Mesenchymal stem cell (in vitro differentiated cells and primary cell): ENCODE measurements around the gene FA2H.

Source experiments
- DNase-seq: peaks from one replicate; pipeline ENCODE4 v3.0.0-alpha.2; 2013
- H2AFZ ChIP-seq: one replicate; pipeline ENCODE4 v1.6.1; 2013; ENCODE audit warnings: low read depth, mild to moderate bottlenecking, control low read depth, inconsistent platforms, low read length, moderate library complexity
- H2AK5ac ChIP-seq: 2 replicates; pipeline ENCODE4 v1.6.1; 2013; ENCODE audit warnings: low read length, moderate library complexity, mild to moderate bottlenecking, inconsistent platforms; ENCODE audit not compliant: severe bottlenecking
- H2BK120ac ChIP-seq: one replicate; pipeline ENCODE4 v1.6.1; 2013; ENCODE audit warnings: low read depth, mild to moderate bottlenecking, inconsistent platforms, low read length, moderate library complexity
- H2BK12ac ChIP-seq, 2 experiments: one replicate each; pipeline ENCODE4 v1.6.1; 2013; ENCODE audit warnings: inconsistent platforms in 2 of 2, low read length in 2 of 2, mild to moderate bottlenecking in 2 of 2, moderate library complexity in 2 of 2, control low read depth in 1 of 2
- H2BK15ac ChIP-seq: one replicate; pipeline ENCODE4 v1.6.1; 2013; ENCODE audit warnings: mild to moderate bottlenecking, low read depth, inconsistent platforms; ENCODE audit not compliant: poor library complexity, severe bottlenecking
- H2BK5ac ChIP-seq: 2 replicates; pipeline ENCODE4 v1.6.1; 2013; ENCODE audit warnings: low read depth, mild to moderate bottlenecking, low read length, control low read depth, inconsistent platforms; ENCODE audit not compliant: poor library complexity, severe bottlenecking
- H3K14ac ChIP-seq, 2 experiments: one replicate each; pipeline ENCODE4 v1.6.1; 2013; ENCODE audit warnings: inconsistent platforms in 2 of 2, low read length in 2 of 2, control low read depth in 1 of 2, mild to moderate bottlenecking in 1 of 2, moderate library complexity in 1 of 2
- H3K18ac ChIP-seq, 2 experiments: one replicate each; pipeline ENCODE4 v1.6.1; 2013; ENCODE audit warnings: inconsistent platforms in 2 of 2, low read length in 2 of 2, control low read depth in 1 of 2, low read depth in 1 of 2, mild to moderate bottlenecking in 1 of 2
- H3K23ac ChIP-seq, 2 experiments: one replicate each; pipeline ENCODE4 v1.6.1; 2013; ENCODE audit warnings: inconsistent platforms in 2 of 2, low read length in 2 of 2, mild to moderate bottlenecking in 2 of 2, moderate library complexity in 2 of 2, control low read depth in 1 of 2
- H3K27ac ChIP-seq: 2 replicates; pipeline ENCODE4 v1.5.1; 2013; ENCODE audit warnings: mild to moderate bottlenecking, moderate library complexity, low read length, control low read depth, inconsistent platforms; ENCODE audit not compliant: poor library complexity, severe bottlenecking
- H3K27me3 ChIP-seq, 2 experiments: 2 replicates each; pipeline versions ENCODE4 v1.6.1 to v1.7.0; 2013; ENCODE audit warnings: low read length in 2 of 2, mild to moderate bottlenecking in 2 of 2, moderate library complexity in 2 of 2, control low read depth in 1 of 2, inconsistent platforms in 1 of 2; ENCODE audit not compliant: control insufficient read depth in 1 of 2, insufficient read depth in 1 of 2
- H3K36me3 ChIP-seq, 2 experiments: 2 replicates each; pipeline versions ENCODE4 v1.6.1 to v1.7.0; 2013; ENCODE audit warnings: low read length in 2 of 2, control low read depth in 1 of 2, inconsistent platforms in 1 of 2, low read depth in 1 of 2, mild to moderate bottlenecking in 1 of 2; ENCODE audit not compliant: insufficient read depth in 2 of 2, control insufficient read depth in 1 of 2
- H3K4ac ChIP-seq, 2 experiments: one replicate each; pipeline ENCODE4 v1.6.1; 2013; ENCODE audit warnings: inconsistent platforms in 2 of 2, low read length in 2 of 2, mild to moderate bottlenecking in 2 of 2, moderate library complexity in 2 of 2, control low read depth in 1 of 2, low read depth in 1 of 2
- H3K4me1 ChIP-seq: 2 replicates; pipeline ENCODE4 v1.6.1; 2013; ENCODE audit warnings: low read depth, low read length, control low read depth; ENCODE audit not compliant: control insufficient read depth, insufficient read depth
- H3K4me2 ChIP-seq: 2 replicates; pipeline ENCODE4 v1.6.1; 2013; ENCODE audit warnings: low read length, mild to moderate bottlenecking, inconsistent platforms; ENCODE audit not compliant: poor library complexity, severe bottlenecking
- H3K4me3 ChIP-seq, 2 experiments: 2 replicates each; pipeline versions ENCODE4 v1.5.1 to v1.7.0; 2013; ENCODE audit warnings: low read length in 2 of 2, mild to moderate bottlenecking in 2 of 2, control low read depth in 1 of 2, low read depth in 1 of 2; ENCODE audit not compliant: insufficient read depth in 1 of 2
- H3K79me1 ChIP-seq: replicated peaks from 2 replicates; pipeline ENCODE4 v1.6.1; 2013; ENCODE audit warnings: mild to moderate bottlenecking, control low read depth, low read length, inconsistent platforms; ENCODE audit not compliant: poor library complexity, severe bottlenecking
- H3K9ac ChIP-seq: 2 replicates; pipeline ENCODE4 v1.7.0; 2013; ENCODE audit warnings: mild to moderate bottlenecking, low read length, moderate library complexity
- H3K9me3 ChIP-seq: 2 replicates; pipeline ENCODE4 v1.7.0; 2013; ENCODE audit warnings: mild to moderate bottlenecking, low read length; ENCODE audit not compliant: control insufficient read depth
- H4K8ac ChIP-seq: one replicate; pipeline ENCODE4 v1.6.1; 2013; ENCODE audit warnings: inconsistent platforms, mild to moderate bottlenecking, low read length, moderate library complexity
- H4K91ac ChIP-seq: one replicate; pipeline ENCODE4 v1.6.1; 2013; ENCODE audit warnings: mild to moderate bottlenecking, low read length, inconsistent platforms
- WGBS: methylation state at CpG from one replicate; pipeline ENCODE4 v1.1.7; 2013; ENCODE audit warnings: mixed read lengths; 5-methylcytosine and 5-hydroxymethylcytosine counted together

The FA2H gene

DNA sequence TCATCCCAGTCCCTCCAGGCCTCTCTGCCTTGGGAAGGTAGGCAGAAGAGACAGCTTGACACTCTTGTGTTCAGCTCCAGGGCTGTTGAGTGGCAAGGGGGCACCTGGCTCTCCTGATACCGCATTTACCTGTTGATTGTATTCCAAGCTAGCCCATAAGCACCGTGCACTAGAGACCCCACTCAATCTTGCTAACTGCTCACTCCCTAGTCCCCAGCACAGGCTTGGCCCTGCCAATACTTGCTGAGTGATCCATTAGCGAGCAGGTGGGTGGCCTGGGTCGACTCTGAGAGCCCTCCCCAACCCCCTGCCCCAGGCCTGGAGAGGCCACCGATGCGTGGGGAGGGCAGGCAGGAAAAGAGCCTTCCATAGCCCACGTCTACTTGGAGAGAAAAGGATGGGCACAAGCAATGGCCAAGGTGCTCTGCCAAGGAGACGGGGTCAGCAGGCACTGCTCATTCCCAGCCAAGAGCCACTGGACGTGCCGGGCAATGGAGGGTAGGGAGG is 29.5 kb downstream of the FA2H start:
- 93% methylated on average over 10 of the region's 10 CpGs for WGBS

DNA sequence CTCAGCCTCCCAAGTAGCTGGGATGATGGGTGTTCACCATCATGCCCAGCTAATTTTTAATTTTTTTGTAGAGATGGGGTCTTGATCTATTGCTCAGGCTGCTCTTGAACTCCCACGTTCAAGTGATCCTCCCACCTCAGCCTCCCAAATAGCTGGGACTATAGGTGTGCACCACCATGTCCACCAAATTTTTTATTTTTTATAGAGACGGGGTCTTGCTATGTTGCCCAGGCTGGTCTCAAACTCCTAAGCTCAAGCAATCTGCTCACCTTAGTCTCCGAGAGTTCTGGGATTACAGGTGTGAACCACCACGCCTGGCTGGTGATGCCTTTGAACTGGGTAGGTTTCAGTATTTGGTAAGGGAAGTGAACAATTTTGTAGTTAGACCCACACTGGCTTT is 30.1 kb downstream of the FA2H start:
- Histone ChIP-seq H3K27me3 (peaks cover 0 to 5% of the 10 kb centered on the region in 2 experiments), H3K79me1 (no peaks in the 10 kb centered on the region), H3K4me3 (no peak overlapping the region), H3K18ac (peak overlapping the region in 1 of 2 experiments; percentile 55), H3K23ac (no peak overlapping the region), H3K27ac (no peak overlapping the region), H3K14ac (no peak overlapping the region), H3K36me3 (no peaks in the 10 kb centered on the region), H2AK5ac (peak overlapping the region; percentile 17), H3K9me3 (no peaks in the 10 kb centered on the region), H2BK12ac (peak overlapping the region in 1 of 2 experiments; percentile 67), H2BK120ac (no peak overlapping the region), H4K91ac (no peak overlapping the region), H4K8ac (no peak overlapping the region), H2BK5ac (no peak overlapping the region), H2BK15ac (no peak overlapping the region), H3K4me1 (peaks cover 19% of the 10 kb centered on the region), H3K4me2 (no peak overlapping the region), H2AFZ (no peak overlapping the region), H3K4ac (no peak overlapping the region), H3K9ac (no peak overlapping the region)
- DNase-seq: no peak
- WGBS: 95% methylated on average over 4 of the region's 4 CpGs

More for the DNA sequence above, 29.5 kb downstream of the FA2H start:
- DNase-seq: no peak
- no peak overlapping the region for H2BK5ac ChIP-seq
- no peak overlapping the region for H3K9ac ChIP-seq
- peaks cover 22% of the 10 kb centered on the region for H3K4me1 ChIP-seq
- no peaks in the 10 kb centered on the region for H3K36me3 ChIP-seq
- peak overlapping the region in 1 of 2 experiments; percentile 67 for H2BK12ac ChIP-seq
- no peak overlapping the region for H3K4me3 ChIP-seq
- H3K27ac ChIP-seq: no peak overlapping the region
- H3K27me3 ChIP-seq: peaks cover 0 to 4% of the 10 kb centered on the region in 2 experiments
- no peak overlapping the region for H3K4me2 ChIP-seq
- H2BK15ac ChIP-seq: no peak overlapping the region
- peak overlapping the region; percentile 17 for H2AK5ac ChIP-seq
- H3K18ac ChIP-seq: peak overlapping the region in 1 of 2 experiments; percentile 55
- no peak overlapping the region for H4K91ac ChIP-seq
- H3K79me1 ChIP-seq: no peaks in the 10 kb centered on the region
- H3K14ac ChIP-seq: no peak overlapping the region
- H2AFZ ChIP-seq: no peak overlapping the region
- H3K9me3 ChIP-seq: no peaks in the 10 kb centered on the region
- no peak overlapping the region for H2BK120ac ChIP-seq
- no peak overlapping the region for H3K4ac ChIP-seq
- no peak overlapping the region for H4K8ac ChIP-seq
- H3K23ac ChIP-seq: no peak overlapping the region

DNA sequence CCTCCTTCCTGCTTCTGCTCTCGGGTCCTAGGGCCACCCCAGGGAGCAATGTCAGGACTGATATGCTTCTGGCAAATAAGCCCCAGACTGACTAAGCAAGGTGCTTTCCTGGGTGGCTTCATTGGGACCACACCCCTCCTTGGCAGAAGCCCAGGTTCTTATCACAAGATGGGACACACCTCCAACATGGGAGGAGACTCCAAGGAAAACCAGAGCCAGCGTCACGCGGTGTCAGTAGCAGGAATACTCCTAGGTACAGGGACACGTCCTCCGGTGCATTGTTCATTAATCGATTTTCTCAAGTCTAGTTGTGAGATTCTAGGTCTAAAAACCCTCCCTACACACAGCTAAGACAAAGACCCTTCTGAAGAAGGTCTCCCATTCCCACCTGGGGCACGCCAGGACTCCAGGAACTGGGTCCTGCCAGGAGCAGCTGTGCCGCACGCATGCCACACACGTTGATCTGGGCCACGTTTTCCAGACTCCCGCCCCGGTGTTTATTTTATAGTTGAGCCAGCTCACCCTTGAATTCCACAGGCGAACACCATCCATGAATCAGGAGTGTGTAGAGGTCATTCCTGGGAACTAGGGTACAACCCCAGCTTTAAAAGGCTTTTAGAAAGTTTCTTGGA is 30.8 kb downstream of the FA2H start:
- H3K4ac ChIP-seq: peak overlapping the region; percentile 3 to 68
- H3K4me3 ChIP-seq: no peak overlapping the region
- H2BK120ac ChIP-seq: no peak overlapping the region
- no peak overlapping the region for H3K14ac ChIP-seq
- peaks cover 0 to 9% of the 10 kb centered on the region in 2 experiments for H3K27me3 ChIP-seq
- H2BK5ac ChIP-seq: no peak overlapping the region
- no peaks in the 10 kb centered on the region for H3K9me3 ChIP-seq
- H2BK12ac ChIP-seq: peak overlapping the region in 1 of 2 experiments; percentile 5
- peak overlapping the region; percentile 23 for H3K4me2 ChIP-seq
- H3K9ac ChIP-seq: no peak overlapping the region
- H3K27ac ChIP-seq: no peak overlapping the region
- peak overlapping the region; percentile 45 for H4K91ac ChIP-seq
- 65% methylated on average over 12 of the region's 15 CpGs for WGBS
- peaks cover 20% of the 10 kb centered on the region for H3K4me1 ChIP-seq
- H4K8ac ChIP-seq: peak overlapping the region; percentile 67
- no peak overlapping the region for H2BK15ac ChIP-seq
- H3K23ac ChIP-seq: no peak overlapping the region
- H2AK5ac ChIP-seq: peak overlapping the region; percentile 26
- H3K79me1 ChIP-seq: no peaks in the 10 kb centered on the region
- DNase-seq: peak; percentile 64
- peak overlapping the region; percentile 49 to 56 for H3K18ac ChIP-seq
- H3K36me3 ChIP-seq: no peaks in the 10 kb centered on the region
- peak overlapping the region; percentile 34 for H2AFZ ChIP-seq

DNA sequence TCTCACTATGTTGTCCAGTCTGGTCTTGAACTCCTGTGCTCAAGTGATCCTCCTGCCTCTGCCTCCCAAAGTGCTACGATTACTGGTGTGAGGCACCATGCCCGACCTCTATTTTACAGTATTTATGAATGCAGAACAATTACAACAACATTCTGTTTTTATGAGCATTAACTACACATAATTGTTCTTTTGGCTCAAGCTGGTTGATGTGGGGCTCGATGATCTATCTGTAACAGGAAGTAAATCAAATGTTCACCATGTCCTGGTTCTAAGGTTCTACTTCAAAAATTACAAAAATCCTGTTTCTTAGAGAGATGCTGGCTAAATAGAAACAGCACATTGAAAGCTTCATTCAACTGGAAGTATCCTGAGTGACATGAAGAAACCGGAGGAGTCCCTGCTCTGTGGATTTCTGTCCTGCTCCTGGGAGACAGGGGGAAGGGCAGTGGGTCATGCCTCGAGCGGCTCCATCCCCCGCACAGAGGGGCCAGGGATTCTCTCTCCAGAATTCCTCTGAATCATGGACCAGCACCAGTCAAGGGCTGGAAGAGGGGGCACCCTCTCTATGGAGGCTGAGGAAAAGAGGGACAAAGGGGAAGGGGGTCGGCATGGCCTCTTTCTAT is 31.5 kb downstream of the FA2H start:
- peak overlapping the region; percentile 5 for H3K4me2 ChIP-seq
- peak overlapping the region in 1 of 2 experiments; percentile 5 for H2BK12ac ChIP-seq
- no peaks in the 10 kb centered on the region for H3K79me1 ChIP-seq
- peak overlapping the region; percentile 45 for H4K91ac ChIP-seq
- no peaks in the 10 kb centered on the region for H3K9me3 ChIP-seq
- H3K4me3 ChIP-seq: no peak overlapping the region
- H2BK15ac ChIP-seq: no peak overlapping the region
- peaks cover 0 to 15% of the 10 kb centered on the region in 2 experiments for H3K27me3 ChIP-seq
- H3K36me3 ChIP-seq: no peaks in the 10 kb centered on the region
- no peak overlapping the region for H2AFZ ChIP-seq
- H3K18ac ChIP-seq: peak overlapping the region in 1 of 2 experiments; percentile 56
- WGBS: 50% methylated on average over 7 of the region's 8 CpGs
- H3K4ac ChIP-seq: peak overlapping the region in 1 of 2 experiments; percentile 68
- DNase-seq: no peak
- no peak overlapping the region for H3K27ac ChIP-seq
- no peak overlapping the region for H2BK5ac ChIP-seq
- H2AK5ac ChIP-seq: no peak overlapping the region
- no peak overlapping the region for H3K9ac ChIP-seq
- H3K23ac ChIP-seq: no peak overlapping the region
- H3K4me1 ChIP-seq: peaks cover 26% of the 10 kb centered on the region
- H3K14ac ChIP-seq: no peak overlapping the region
- H2BK120ac ChIP-seq: no peak overlapping the region
- H4K8ac ChIP-seq: peak overlapping the region; percentile 67
